HepG2 (cell line): ENCODE measurements around the gene SKIC2. TPM values are rescaled to one million over a fixed set of nuclear protein-coding genes. Genes with fewer than 3 reads are reported as not detected.

ENCODE experiments used
- CBX1 ChIP-seq: IDR thresholded peaks from one replicate; pipeline ENCODE4 v1.6.1; 2016; ENCODE audit warnings: antibody characterized with exemption, low read depth
- EHMT2 ChIP-seq: fragments of 200-600 bp; sonication (generic); IDR thresholded peaks from 2 replicates; pipeline ENCODE4 v1.7.0; 2017; ENCODE audit warnings: antibody characterized with exemption, low read depth, low read length, borderline replicate concordance
- HOXA3 ChIP-seq: sonication (generic); formaldehyde crosslinking; IDR thresholded peaks from 2 replicates; pipeline ENCODE4 v1.5.0; 2020; ENCODE audit warnings: missing genetic modification reagents
- MLX ChIP-seq: IDR thresholded peaks from 2 replicates; pipeline ENCODE4 v1.6.1; 2016
- MYNN ChIP-seq: sonication (generic); formaldehyde crosslinking; IDR thresholded peaks from 2 replicates; pipeline ENCODE4 v1.4.0; 2020; ENCODE audit warnings: mild to moderate bottlenecking, low read depth, missing genetic modification reagents
- SMAD1 ChIP-seq: sonication (generic); formaldehyde crosslinking; IDR thresholded peaks from 2 replicates; pipeline ENCODE4 v1.4.0; 2020; ENCODE audit warnings: missing genetic modification reagents, low read depth, mild to moderate bottlenecking, borderline replicate concordance
- SNAPC4 ChIP-seq: sonication (generic); formaldehyde crosslinking; IDR thresholded peaks from 2 replicates; pipeline ENCODE4 v1.4.0; 2020; ENCODE audit warnings: mild to moderate bottlenecking, missing genetic modification reagents
- SOX6 ChIP-seq, 2 experiments: fragments of 450-650 bp in 1 of 2; sonication (generic) in 1 of 2; formaldehyde crosslinking in 1 of 2; IDR thresholded peaks; 2 replicates each; pipeline versions ENCODE4 v1.4.0 to v1.6.1; 2017 to 2020; ENCODE audit warnings: antibody characterized with exemption in 1 of 2, mild to moderate bottlenecking in 1 of 2, missing genetic modification reagents in 1 of 2
- TERF1 ChIP-seq: sonication (generic); formaldehyde crosslinking; IDR thresholded peaks from 2 replicates; pipeline ENCODE4 v1.8.0; 2022; ENCODE audit warnings: mild to moderate bottlenecking, missing genetic modification reagents, moderate library complexity
- ZFP36 ChIP-seq: fragments of 150-350 bp; IDR thresholded peaks from 2 replicates; pipeline ENCODE4 v1.6.1; 2018; ENCODE audit warnings: borderline replicate concordance, low read length, low read depth; ENCODE audit not compliant: partially characterized antibody
- ZMAT5 ChIP-seq: sonication (generic); formaldehyde crosslinking; IDR thresholded peaks from 2 replicates; pipeline ENCODE4 v1.5.0; 2020; ENCODE audit warnings: mild to moderate bottlenecking, low read depth, missing genetic modification reagents, borderline replicate concordance
- ZMYM4 ChIP-seq: sonication (generic); formaldehyde crosslinking; IDR thresholded peaks from 2 replicates; pipeline ENCODE4 v1.8.1; 2023; ENCODE audit warnings: mild to moderate bottlenecking, missing genetic modification reagents
- ZNF276 ChIP-seq: sonication (generic); formaldehyde crosslinking; IDR thresholded peaks from 2 replicates; pipeline ENCODE4 v1.4.0; 2020; ENCODE audit warnings: mild to moderate bottlenecking, low read depth, missing genetic modification reagents
- ZNF34 ChIP-seq: sonication (generic); formaldehyde crosslinking; IDR thresholded peaks from 2 replicates; pipeline ENCODE4 v1.4.0; 2020; ENCODE audit warnings: mild to moderate bottlenecking, missing genetic modification reagents, borderline replicate concordance
- ZNF383 ChIP-seq: sonication (generic); formaldehyde crosslinking; IDR thresholded peaks from 2 replicates; pipeline ENCODE4 v1.4.0; 2020; ENCODE audit warnings: missing genetic modification reagents, mild to moderate bottlenecking, borderline replicate concordance
- ZNF503 ChIP-seq: sonication (generic); formaldehyde crosslinking; IDR thresholded peaks from 2 replicates; pipeline ENCODE4 v1.4.0; 2020; ENCODE audit warnings: missing genetic modification reagents
- ZNF776 ChIP-seq: sonication (generic); formaldehyde crosslinking; IDR thresholded peaks from 2 replicates; pipeline ENCODE4 v1.4.0; 2020; ENCODE audit warnings: mild to moderate bottlenecking, missing genetic modification reagents
- ZSCAN21 ChIP-seq: sonication (generic); formaldehyde crosslinking; IDR thresholded peaks from 2 replicates; pipeline ENCODE4 v1.8.0; 2022; ENCODE audit warnings: mild to moderate bottlenecking, missing genetic modification reagents, moderate library complexity, borderline replicate concordance
- polyA plus RNA-seq, 8 experiments: library from polyadenylated mRNA; depleted of rRNA in 3 of 8; stranded (reverse) in 7 of 8; unstranded in 1 of 8; fragments of >200 nt; fragmentation: Illumina TruSeq in 4 of 8; extraction: Trizol in 4 of 8; gene quantifications; 2 replicates each; pipeline versions ENCODE4 v1.2.1 to v1.2.3, GENCODE V29; 2011 to 2016; ENCODE audit warnings: low read depth in 4 of 8, missing spikeins in 1 of 8, mixed read lengths in 1 of 8; ENCODE audit not compliant: insufficient read depth in 1 of 8
- total RNA-seq, 5 experiments: library from RNA; depleted of rRNA; stranded (reverse); fragments of >200 nt; fragmentation: Illumina TruSeq; extraction: Trizol; gene quantifications; 2 replicates each; pipeline ENCODE4 v1.2.3, GENCODE V29; 2016; ENCODE audit warnings: low read depth in 1 of 5

The SKIC2 gene
- total and polyA plus RNA-seq, 2 of the 13 experiments (the other 11 are each of a cell fraction or from before 2014, with no cell fraction given): 67.1 to 68.4 TPM

GRCh38 chr6:31946370-31946885 is 12.5 kb upstream of the SKIC2 start (continued):
- TF ChIP-seq SNAPC4 (CRISPR knock-in tag) (0 out of 2 replicates have a peak, but pooled peaks have one; percentile 39), ZNF776 (CRISPR knock-in tag) (no peak), ZFP36 (no peak), ZNF34 (CRISPR knock-in tag) (no peak), ZMYM4 (no peak; the same call in 1 of the 2 replicates), TERF1 (CRISPR knock-in tag) (no peak), MYNN (CRISPR knock-in tag) (no peak), ZNF276 (CRISPR knock-in tag) (0 out of 2 replicates have a peak, but pooled peaks have one; percentile 48), MLX (CRISPR knock-in tag) (0 out of 2 replicates have a peak, but pooled peaks have one; percentile 8), ZNF383 (CRISPR knock-in tag) (0 out of 2 replicates have a peak, but pooled peaks have one; percentile 53), EHMT2 (no peak), SMAD1 (CRISPR knock-in tag) (no peak), ZMAT5 (no peak), ZSCAN21 (no peak), ZNF503 (CRISPR knock-in tag) (no peak), CBX1 (no peak), SOX6 (IDR thresholded peaks at IDR 0.05) (no peak), SOX6 (CRISPR knock-in tag; IDR thresholded peaks at IDR 0.05) (no peak), HOXA3 (CRISPR knock-in tag) (no peak)
